Hepatocyte (in vitro differentiated cells): ENCODE measurements around the gene TRABD2A. TPM values are rescaled to one million over a fixed set of nuclear protein-coding genes. Genes with fewer than 3 reads are reported as not detected.

Source experiments
- DNase-seq: peaks from one replicate; pipeline ENCODE4 v3.0.0-alpha.2; 2016; ENCODE audit warnings: low spot score
- H2AFZ ChIP-seq: fragments of 200-600 bp; sonication (generic); 2 replicates; pipeline ENCODE4 v1.6.0; 2016; ENCODE audit warnings: antibody characterized with exemption, mild to moderate bottlenecking
- H3K27ac ChIP-seq: fragments of 200-600 bp; sonication (generic); 2 replicates; pipeline ENCODE4 v1.5.1; 2016; ENCODE audit warnings: mild to moderate bottlenecking
- H3K27me3 ChIP-seq: fragments of 200-600 bp; sonication (generic); 2 replicates; pipeline ENCODE4 v1.6.1; 2016
- H3K36me3 ChIP-seq: fragments of 200-600 bp; sonication (generic); replicated peaks from 2 replicates; pipeline ENCODE4 v1.5.1; 2016; ENCODE audit warnings: low read depth; ENCODE audit not compliant: insufficient read depth
- H3K4me1 ChIP-seq: fragments of 200-600 bp; sonication (generic); 2 replicates; pipeline ENCODE4 v1.5.1; 2016; ENCODE audit warnings: mild to moderate bottlenecking, moderate library complexity; ENCODE audit not compliant: insufficient read depth
- H3K4me2 ChIP-seq: fragments of 200-600 bp; sonication (generic); 2 replicates; pipeline ENCODE4 v1.6.0; 2016
- H3K4me3 ChIP-seq: fragments of 200-600 bp; sonication (generic); 2 replicates; pipeline ENCODE4 v1.5.1; 2016; ENCODE audit warnings: mild to moderate bottlenecking
- H3K79me2 ChIP-seq: fragments of 200-600 bp; sonication (generic); 2 replicates; pipeline ENCODE4 v1.6.0; 2017; ENCODE audit warnings: mild to moderate bottlenecking
- H3K9me2 ChIP-seq: fragments of 200-600 bp; sonication (generic); replicated peaks from 2 replicates; pipeline ENCODE4 v1.6.0; 2017; ENCODE audit warnings: mild to moderate bottlenecking; ENCODE audit not compliant: insufficient read depth
- H3K9me3 ChIP-seq: fragments of 200-600 bp; sonication (generic); 2 replicates; pipeline ENCODE4 v1.5.1; 2016; ENCODE audit warnings: low read depth, mild to moderate bottlenecking
- H4K20me1 ChIP-seq: fragments of 200-600 bp; sonication (generic); 2 replicates; pipeline ENCODE4 v1.6.0; 2016; ENCODE audit warnings: mild to moderate bottlenecking; ENCODE audit not compliant: insufficient read depth, poor library complexity, severe bottlenecking
- EZH2 ChIP-seq: fragments of 200-600 bp; sonication (generic); IDR thresholded peaks from 2 replicates; pipeline ENCODE4 v1.6.1; 2016; ENCODE audit warnings: antibody characterized with exemption, mild to moderate bottlenecking, borderline replicate concordance
- EZH2phosphoT487 ChIP-seq: fragments of 200-600 bp; sonication (generic); IDR thresholded peaks from one replicate; pipeline ENCODE4 v1.6.1; 2018; ENCODE audit warnings: antibody characterized with exemption, mild to moderate bottlenecking, low read depth, moderate library complexity; ENCODE audit not compliant: unreplicated experiment, severe bottlenecking
- WGBS: methylation state at CpG from one replicate; pipeline ENCODE4 v1.1.6; 2016; ENCODE audit warnings: low lambda C conversion rate; ENCODE audit errors: missing lambda C conversion rate; 5-methylcytosine and 5-hydroxymethylcytosine counted together
- polyA plus RNA-seq: library from polyadenylated mRNA; unstranded; fragments of >200 nt; fragmentation: Nextera tagmentation; extraction: Ambion mirVana; gene quantifications from 2 replicates; pipeline ENCODE4 v1.2.1, GENCODE V29; 2016
- total RNA-seq: library from RNA; depleted of rRNA; stranded (reverse); fragments of >200 nt; gene quantifications from 2 replicates; pipeline ENCODE4 v1.2.3, GENCODE V29; 2014
- TF ChIP-seq, protein P1 (sequence below): fragments of 200-600 bp; sonication (generic); IDR thresholded peaks from 2 replicates; pipeline ENCODE4 v1.5.1; 2016; ENCODE audit warnings: antibody characterized with exemption, mild to moderate bottlenecking; ENCODE audit not compliant: poor library complexity

The TRABD2A gene
- total and polyA plus RNA-seq, 2 experiments from 2014 or later, result 2.2 to 2.9 TPM

- Histone ChIP-seq H4K20me1 (no peaks in the 10 kb centered on the region), H3K36me3 (no peaks in the 10 kb centered on the region), H3K27ac (no peak overlapping the region), H3K4me2 (no peak overlapping the region), H3K4me1 (no peaks in the 10 kb centered on the region), H3K9me3 (no peaks in the 10 kb centered on the region), H3K79me2 (no peaks in the 10 kb centered on the region), H2AFZ (no peak overlapping the region), H3K9me2 (no peaks in the 10 kb centered on the region), H3K4me3 (no peak overlapping the region), H3K27me3 (peaks cover 2% of the 10 kb centered on the region)
- DNase-seq, result no peak
- no peak for TF ChIP-seq EZH2
- no peak for TF ChIP-seq EZH2phosphoT487
- TF ChIP-seq, protein P1, sequence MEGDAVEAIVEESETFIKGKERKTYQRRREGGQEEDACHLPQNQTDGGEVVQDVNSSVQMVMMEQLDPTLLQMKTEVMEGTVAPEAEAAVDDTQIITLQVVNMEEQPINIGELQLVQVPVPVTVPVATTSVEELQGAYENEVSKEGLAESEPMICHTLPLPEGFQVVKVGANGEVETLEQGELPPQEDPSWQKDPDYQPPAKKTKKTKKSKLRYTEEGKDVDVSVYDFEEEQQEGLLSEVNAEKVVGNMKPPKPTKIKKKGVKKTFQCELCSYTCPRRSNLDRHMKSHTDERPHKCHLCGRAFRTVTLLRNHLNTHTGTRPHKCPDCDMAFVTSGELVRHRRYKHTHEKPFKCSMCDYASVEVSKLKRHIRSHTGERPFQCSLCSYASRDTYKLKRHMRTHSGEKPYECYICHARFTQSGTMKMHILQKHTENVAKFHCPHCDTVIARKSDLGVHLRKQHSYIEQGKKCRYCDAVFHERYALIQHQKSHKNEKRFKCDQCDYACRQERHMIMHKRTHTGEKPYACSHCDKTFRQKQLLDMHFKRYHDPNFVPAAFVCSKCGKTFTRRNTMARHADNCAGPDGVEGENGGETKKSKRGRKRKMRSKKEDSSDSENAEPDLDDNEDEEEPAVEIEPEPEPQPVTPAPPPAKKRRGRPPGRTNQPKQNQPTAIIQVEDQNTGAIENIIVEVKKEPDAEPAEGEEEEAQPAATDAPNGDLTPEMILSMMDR, result no peak
- WGBS, result 85% methylated on average over 6 of the region's 6 CpGs
Observed at GRCh38 chr2:84856787-84857186, 24.1 kb downstream of the TRABD2A start.

GRCh38 chr2:84855731-84856130, 25.2 kb downstream of the TRABD2A start:
- Histone ChIP-seq H3K4me3 (no peak overlapping the region), H3K27me3 (peaks cover 2% of the 10 kb centered on the region), H2AFZ (no peak overlapping the region), H3K9me2 (no peaks in the 10 kb centered on the region), H3K27ac (no peak overlapping the region), H3K4me2 (no peak overlapping the region), H3K9me3 (no peaks in the 10 kb centered on the region), H3K4me1 (no peaks in the 10 kb centered on the region), H3K36me3 (no peaks in the 10 kb centered on the region), H4K20me1 (no peaks in the 10 kb centered on the region), H3K79me2 (no peaks in the 10 kb centered on the region)
- WGBS, result 45% methylated on average over 11 of the region's 11 CpGs
- no peak for DNase-seq
- TF ChIP-seq, protein P1, result no peak
- TF ChIP-seq EZH2phosphoT487 (no peak), EZH2 (no peak)

DNA sequence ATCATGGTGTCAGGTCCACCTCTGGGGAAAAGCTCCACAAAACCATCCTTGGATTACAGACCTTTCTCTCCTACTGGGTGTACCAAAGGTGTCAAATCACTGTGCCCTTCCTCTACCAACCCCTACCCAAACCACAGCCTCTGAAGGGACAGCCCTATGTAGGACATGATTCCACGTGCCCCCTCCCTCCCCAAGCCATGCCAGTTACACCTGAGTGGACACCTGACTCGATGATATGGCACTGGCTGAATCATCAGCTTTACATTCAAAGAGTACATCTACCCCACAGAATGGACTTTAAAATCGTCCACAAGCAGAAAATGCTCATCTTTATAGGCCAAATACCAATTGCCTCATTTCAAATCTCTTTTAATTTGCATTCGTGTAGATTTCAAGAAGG, 26.0 kb downstream of the TRABD2A start:
- Histone ChIP-seq H3K27me3 (peaks cover 2% of the 10 kb centered on the region), H3K4me2 (no peak overlapping the region), H3K79me2 (no peaks in the 10 kb centered on the region), H3K4me3 (no peak overlapping the region), H2AFZ (no peak overlapping the region), H4K20me1 (no peaks in the 10 kb centered on the region), H3K36me3 (no peaks in the 10 kb centered on the region), H3K4me1 (no peaks in the 10 kb centered on the region), H3K9me3 (no peaks in the 10 kb centered on the region), H3K27ac (no peak overlapping the region), H3K9me2 (no peaks in the 10 kb centered on the region)
- DNase-seq, result no peak
- no peak for TF ChIP-seq EZH2phosphoT487
- no peak for TF ChIP-seq EZH2
- TF ChIP-seq, protein P1, result no peak
- WGBS, result 76% methylated on average over 4 of the region's 4 CpGs

DNA sequence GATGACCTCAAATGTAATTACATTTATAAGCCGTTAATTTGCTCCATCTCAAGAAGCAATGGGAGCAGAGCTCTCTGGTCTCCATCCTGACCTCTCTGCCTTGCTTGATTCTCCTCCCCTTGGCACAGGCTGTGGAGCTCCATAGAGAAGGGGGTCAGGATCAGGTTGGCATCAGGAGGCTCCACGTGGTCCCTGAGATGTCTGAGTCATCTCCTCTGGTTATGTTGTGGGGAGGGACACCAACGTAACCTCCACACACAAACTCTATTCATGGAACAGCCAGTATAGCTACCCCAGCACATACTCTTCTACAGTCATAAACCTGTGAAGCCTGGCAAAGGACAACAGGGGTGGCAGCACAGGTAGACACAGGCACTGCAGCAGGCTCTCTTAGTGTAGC, 29.0 kb downstream of the TRABD2A start:
- Histone ChIP-seq H3K27me3 (peaks cover 2% of the 10 kb centered on the region), H3K36me3 (no peaks in the 10 kb centered on the region), H3K9me2 (no peaks in the 10 kb centered on the region), H3K79me2 (no peaks in the 10 kb centered on the region), H3K27ac (no peak overlapping the region), H3K9me3 (no peaks in the 10 kb centered on the region), H3K4me1 (no peaks in the 10 kb centered on the region), H3K4me3 (no peak overlapping the region), H4K20me1 (no peaks in the 10 kb centered on the region), H2AFZ (no peak overlapping the region), H3K4me2 (no peak overlapping the region)
- TF ChIP-seq EZH2, result no peak
- no peak for TF ChIP-seq EZH2phosphoT487
- TF ChIP-seq, protein P1, result no peak
- 92% methylated on average over 3 of the region's 3 CpGs for WGBS
- no peak for DNase-seq
